ENCODE measurements around the gene CILP.
"Not testable (repeated sequence)": the region's sequence is repeated elsewhere in the genome, so short reads cannot be mapped to it uniquely, and the experiment has no call there.

CILP gene, protein sequence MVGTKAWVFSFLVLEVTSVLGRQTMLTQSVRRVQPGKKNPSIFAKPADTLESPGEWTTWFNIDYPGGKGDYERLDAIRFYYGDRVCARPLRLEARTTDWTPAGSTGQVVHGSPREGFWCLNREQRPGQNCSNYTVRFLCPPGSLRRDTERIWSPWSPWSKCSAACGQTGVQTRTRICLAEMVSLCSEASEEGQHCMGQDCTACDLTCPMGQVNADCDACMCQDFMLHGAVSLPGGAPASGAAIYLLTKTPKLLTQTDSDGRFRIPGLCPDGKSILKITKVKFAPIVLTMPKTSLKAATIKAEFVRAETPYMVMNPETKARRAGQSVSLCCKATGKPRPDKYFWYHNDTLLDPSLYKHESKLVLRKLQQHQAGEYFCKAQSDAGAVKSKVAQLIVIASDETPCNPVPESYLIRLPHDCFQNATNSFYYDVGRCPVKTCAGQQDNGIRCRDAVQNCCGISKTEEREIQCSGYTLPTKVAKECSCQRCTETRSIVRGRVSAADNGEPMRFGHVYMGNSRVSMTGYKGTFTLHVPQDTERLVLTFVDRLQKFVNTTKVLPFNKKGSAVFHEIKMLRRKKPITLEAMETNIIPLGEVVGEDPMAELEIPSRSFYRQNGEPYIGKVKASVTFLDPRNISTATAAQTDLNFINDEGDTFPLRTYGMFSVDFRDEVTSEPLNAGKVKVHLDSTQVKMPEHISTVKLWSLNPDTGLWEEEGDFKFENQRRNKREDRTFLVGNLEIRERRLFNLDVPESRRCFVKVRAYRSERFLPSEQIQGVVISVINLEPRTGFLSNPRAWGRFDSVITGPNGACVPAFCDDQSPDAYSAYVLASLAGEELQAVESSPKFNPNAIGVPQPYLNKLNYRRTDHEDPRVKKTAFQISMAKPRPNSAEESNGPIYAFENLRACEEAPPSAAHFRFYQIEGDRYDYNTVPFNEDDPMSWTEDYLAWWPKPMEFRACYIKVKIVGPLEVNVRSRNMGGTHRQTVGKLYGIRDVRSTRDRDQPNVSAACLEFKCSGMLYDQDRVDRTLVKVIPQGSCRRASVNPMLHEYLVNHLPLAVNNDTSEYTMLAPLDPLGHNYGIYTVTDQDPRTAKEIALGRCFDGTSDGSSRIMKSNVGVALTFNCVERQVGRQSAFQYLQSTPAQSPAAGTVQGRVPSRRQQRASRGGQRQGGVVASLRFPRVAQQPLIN

DNA sequence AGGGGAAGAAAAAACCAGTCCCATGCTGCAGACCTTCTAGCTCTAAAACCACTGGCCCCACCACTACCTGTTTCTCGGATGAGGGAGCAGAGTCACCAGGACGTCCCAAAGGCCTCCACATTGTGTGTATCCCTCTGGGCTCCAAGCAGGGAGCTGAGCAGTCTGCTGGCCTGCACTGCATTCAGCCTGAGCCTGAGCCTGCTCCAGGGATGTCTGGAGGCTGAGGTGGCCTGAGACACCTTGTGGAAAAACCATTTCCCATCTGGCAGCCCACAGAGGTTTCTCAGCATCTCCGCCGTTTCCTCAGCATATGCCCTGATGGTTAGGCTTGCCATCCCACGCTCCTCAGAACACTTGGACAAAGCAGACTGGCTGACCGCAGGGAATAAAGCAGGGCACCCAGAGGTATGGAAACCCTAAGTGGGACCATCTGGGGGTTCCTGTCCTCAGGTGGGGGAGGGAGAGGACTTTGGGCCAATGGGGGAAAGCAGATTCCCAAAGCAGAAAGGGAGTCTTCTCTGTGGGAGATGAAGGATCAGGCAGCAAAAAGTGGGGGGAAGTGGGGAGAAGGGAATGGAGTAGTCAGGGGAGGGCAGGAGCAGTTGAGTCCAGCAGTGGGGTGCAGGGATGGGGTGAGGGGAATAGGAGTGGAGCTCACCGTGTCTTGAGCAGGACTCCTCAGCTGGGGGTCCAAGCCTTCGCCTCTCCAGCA lies at the start of gene CILP:
Gene CILP, minus strand, starts transcription at position 704 of the 712 bp plus-strand sequence. CDS start 1,718 bp downstream, outside the sequence.
- no peak for DNase-seq

DNA sequence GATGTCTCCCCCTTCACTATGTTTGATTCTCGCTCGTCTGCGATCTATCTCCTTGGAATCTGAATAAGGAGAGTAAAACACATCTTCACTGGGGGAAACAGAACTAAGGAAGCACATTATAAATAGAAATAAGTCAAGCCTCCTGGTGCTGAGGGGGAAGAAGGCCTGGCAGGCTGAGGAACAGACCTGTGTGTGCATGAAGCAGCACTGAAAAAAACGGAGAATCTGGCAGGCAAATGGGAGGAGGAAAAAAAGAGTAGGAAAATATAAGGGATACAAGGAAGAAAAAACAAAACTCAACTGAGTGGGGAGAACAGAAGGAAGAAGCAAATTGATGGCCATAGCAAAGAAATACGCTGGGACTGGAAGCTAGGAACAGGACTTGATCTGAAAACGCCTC lies 49.7 kb upstream of the CILP start:
- DNase-seq: no peak

DNA sequence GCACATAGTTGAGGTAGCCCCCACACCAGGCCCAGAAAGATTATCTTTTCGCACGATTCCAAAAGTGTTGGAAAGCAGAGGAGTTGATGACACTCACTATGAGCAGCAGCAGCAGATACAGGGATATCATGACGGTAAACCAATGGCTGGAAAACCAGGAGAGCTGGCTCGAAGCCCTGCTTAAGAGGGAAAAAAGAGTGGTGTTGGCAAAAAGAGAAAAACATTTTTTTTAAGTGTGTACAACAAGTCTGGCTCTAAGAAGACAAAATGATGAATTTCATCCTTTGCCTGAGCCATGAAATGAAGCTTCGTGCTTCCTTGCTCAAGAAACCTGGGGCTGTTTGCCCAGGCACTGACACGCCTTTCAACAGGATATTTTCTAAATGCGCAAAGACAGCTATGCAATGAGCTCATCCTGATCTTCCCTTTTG lies 48.1 kb upstream of the CILP start:
- DNase-seq: no peak

DNA sequence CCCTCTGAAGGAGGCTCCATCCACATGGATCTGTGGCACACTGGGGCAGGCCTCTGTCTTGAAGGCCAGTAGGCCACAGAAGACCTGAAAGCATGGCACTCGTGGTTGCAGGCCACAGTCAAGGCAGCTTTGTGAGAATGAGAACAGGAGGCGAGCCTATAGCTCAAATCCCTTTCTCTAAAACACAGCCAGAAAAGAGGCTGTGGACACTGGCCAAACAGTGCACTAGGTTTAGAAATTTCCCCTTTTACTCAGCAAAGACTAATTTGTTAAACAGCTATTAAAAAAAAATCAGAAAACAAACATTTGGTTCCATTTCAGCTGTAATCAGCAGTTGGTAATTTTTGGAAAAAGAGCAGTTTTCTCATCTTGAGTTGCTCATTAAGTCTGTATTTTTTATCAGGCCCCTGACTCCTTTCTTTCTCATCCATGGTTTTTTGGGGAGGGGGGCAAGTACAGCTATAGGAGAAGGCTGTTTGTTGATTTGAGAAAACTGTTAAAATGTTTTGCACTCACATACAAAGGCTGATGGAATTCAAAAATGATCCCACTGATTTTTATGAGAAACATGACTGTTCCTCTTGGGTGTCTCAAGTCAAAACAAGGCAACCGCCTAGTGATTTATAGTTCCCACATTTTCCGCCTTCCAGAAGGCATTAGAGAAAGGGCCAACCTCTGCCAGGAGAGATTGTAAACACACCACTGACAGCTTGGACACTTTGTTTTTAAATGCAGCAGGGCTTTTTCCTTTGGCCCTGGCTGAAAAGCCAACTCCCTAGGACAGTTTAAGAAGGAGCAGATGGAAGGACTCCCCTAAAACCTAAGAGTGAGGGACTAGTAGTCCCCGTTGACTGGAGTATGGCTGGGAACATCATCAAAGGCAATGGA lies 47.3 kb upstream of the CILP start:
- DNase-seq: no peak

DNA sequence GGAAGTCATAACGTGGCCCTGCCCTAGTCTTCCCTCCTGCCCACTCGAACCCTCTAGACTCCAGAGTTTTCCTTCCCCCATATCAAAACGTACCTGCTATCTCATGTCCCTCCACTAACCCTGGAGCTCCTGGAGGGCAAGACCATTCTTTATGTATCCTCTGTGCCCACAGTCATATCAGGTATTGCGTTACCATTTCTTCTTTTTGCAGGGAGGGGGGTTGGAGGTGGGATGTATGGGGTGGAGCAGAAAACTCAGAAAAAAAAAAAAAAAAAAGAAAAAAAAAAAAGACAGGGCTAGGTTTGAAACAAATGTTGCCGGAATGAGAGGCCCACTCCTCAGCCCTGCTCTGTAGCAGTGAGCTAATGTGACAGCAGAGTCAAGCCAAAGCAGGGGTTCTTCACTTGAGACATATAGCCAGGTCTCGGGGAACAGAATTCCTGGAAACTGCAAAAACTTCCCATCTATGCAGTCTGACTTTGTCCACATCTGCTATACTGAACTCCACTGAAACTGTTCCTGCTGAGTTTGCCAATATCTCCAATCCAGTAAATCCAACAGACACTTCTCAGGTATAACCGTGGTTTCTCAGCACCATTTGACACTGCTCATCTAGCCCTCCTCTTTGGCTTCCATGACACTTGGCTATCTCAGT lies 44.3 kb upstream of the CILP start:
- no peak for DNase-seq

DNA sequence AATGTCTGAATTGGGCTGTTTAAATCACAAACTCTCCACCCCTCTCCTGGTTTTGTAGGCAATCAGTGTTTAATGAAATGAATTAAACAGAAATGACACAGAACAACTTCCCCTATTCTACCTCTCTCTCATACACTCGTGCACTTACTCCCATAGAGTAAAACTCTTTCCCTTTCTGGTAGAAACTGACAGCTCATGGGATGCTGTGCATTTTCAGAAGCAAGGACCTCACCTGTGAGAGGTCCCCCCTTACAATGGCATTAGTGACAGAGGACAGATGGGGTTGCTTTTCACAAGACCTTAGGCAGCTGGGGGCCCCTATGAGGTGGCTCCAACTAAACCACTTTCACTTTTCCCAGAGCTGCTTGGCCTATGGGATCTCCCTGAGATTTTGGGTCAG lies 43.5 kb upstream of the CILP start:
- DNase-seq: no peak

DNA sequence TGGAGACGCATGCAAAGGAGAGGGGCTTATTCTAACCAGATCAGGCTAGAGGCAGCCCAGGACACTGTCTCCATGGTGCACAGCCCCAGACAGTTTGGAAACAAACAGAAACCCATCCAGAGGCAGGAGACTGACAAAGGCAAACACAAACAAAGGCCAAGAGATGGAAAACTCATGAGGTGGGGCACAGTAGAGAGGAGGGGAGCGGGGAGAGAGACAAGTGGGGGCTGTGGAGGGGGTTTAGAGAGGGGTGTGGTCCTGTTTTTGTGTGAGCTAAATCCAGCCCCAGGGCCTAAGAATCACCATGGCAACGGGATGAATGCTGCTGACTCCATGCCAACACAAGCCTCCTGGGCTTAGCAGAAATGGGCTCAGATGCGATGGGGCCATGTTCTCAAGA lies 43.1 kb upstream of the CILP start:
- DNase-seq: no peak

DNA sequence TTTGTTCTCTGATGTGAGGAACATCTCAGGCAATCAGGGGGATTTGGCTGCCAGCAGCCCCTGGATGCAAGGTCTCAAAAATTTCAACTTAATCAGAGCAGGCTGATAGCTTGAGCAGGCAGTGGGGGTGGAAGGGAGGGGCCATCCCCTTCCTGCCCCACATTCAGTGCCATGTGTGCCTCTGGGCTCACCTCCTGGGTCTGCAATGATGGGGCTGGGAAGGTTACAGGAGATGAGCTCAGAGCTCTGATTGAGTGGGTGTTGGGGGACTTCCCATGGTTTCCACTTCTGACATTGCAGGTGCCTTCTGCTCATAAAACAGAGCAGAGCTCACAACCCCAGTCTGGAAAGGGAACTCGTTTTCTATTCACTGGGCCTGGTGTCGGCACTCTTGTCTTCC lies 38.4 kb upstream of the CILP start:
- peak; percentile 57 for DNase-seq

DNA sequence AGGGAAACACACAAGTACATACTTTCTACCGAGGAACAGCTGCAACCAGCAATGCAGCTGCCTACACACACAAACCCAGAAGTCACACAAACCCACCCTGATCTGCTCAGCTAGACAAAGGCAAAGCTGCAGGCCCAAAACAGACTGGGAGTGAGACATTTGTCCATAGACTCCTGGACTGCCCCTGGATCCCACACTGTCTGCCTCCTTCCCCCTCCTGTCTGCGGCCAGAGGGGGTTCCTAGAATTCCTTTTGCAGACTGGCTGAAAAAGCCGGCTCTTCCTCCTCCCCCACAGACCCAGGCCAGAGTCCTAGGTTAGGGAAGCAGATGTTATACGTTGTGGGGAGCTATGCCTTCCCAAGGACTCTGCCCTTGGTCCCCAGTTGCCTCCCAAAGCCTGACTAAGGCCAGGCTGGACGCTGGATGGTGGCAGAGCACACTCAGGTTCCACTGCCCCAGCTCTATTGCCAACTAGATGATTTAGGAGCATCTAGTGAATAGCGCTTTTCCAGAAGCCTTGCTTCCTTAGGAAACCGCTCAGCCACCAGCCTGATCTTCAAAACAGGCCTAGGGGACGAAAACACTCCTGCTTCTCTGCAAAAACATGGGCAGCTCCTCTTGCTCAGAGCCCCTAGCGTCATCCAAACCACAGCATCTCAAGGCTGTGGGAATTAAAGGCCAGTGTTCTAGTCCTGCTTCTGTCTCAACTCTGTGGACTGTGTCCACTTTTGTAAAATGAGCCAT lies 37.4 kb upstream of the CILP start:
- no peak for DNase-seq

DNA sequence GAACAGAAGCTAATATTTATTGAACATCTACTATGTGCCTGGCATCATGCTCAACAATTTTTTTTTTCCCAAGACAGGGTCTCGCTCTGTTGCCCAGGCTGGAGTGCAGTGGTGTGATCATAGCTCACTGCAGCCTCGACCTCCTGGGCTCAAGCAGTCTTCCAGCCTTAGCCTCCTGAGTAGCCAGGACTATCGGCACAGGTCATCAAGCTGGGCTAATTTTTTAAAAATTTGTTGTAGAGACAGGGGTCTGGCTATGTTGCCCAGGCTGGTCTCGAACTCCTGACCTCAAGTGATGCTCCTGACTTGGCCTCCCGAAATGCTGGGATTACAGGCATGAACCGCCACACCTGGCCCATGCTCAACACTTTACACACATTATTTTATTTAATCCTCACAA lies 35.7 kb upstream of the CILP start:
- DNase-seq: no peak

DNA sequence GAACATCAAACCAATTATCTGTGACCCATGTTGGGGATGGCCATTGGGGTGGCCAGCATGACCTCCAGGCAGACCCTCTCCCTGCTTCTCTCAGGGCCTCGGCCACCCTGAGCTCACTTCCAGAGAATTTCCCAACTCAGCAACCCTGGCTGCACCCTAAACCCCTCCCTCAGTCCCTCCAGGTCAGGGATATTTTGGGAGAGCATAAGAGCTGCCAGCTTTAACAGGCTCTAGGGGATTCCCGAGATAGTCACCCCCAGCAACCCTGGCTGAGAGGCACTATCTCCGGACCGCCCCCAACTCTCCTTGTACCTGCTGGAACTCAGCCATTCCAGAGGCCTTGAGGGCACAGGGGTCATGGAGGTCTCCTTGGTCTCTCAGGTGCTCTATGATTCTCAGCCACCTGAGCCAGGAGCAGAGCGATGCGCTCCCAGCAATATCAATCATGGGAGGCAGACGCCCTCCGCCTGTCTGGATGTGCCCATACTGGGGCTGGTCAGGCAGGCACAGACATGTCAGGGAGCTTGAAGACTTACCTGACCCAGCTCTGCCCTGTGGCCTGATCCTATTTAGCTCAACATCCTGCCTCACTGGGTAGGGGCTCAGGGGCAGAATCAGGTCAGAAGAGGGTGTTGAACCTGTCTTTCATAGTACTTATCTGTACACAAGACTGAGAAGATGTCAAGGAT lies 34.9 kb upstream of the CILP start:
- DNase-seq: no peak

DNA sequence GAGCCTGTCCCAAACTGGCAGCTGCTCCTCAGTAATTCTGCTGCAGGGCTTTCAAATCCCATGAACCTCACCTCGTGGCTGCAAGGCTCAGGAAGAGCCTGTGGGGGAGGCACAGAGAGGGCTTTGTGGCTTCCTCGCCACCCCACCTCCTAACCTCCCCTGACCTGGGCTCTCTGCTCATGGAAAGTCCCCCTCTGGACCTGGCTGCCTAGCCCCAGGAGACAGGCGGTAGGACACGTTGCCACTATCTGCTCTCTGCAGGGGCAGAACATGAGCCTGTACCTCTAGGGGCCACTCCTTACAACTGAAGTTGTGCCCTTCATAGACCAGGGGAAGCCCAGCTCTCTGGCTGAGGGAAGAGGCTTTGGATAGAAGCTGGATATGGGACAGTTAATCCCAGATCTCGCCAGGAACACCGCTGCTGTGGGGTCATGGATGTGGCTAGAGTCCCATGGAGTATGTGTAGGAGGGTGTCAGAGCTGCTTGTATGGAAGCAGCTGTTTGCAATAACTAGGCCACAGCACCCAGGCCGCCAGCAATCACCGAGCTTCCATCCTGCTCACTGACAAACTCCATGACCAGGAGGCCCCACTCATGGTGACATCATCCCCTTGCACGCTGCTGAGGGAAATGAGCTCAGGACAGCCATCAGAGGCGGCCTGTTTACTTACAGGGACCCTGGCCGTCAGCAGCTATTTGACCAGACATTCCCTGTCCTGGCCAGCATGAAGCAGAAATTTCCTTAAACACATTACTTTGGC lies 34.0 kb upstream of the CILP start:
- no peak for DNase-seq

DNA sequence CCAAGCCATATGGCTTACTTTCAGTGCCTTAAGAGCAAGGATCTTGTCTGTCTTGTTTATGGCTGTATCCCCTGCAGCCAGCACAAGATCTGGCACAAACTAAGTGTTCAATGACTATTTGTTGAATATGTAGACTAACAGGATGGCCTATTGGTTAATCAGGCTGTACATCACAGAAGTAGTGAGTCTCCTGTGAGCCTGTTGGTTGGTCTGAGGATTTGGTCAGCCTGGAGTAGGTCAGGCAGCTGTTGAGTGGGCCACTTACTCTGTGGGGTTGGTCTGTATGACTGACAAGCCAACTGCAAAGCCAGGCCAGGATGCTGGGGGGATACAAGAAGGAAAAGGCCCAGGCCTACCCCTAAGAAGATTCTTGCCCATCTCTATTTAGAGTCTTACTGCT lies 33.4 kb upstream of the CILP start:
- no peak for DNase-seq

DNA sequence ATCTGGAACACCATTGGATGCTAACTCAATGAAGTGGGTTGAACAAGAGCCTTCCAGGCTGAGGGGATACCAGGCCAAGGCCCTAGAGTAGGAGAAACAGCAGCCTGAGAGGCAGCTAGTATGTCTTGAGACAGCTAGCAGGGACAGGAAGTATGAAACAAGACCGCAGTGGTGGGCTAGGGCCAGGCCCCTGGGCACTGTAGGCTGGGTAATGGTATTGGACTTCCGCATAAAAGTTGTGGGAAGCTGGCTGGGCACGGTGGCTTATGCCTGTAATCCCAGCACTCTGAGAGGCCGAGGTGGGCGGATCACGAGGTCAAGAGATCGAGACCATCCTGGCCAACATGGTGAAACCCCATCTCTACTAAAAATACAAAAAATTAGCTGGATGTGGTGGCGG lies 25.2 kb upstream of the CILP start:
- DNase-seq: not testable (repeated sequence)

DNA sequence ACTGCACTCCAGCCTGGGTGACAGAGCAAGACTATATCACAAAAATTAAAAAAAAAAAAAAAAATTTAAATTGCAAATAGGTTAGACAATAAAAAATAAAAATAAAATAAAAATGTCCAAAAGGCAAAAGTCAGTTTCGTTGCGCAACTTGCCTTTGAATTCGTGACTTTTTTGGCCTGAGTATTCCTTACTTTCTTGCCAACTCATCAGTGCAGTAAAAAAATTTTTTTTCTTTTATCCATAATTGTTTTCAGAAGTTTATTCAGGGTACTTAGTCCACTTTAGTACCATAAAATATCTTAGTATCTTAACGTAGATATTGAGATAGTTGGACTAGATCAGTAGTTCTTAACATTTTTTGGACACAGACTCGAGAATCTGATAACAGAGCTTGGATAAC lies 22.4 kb upstream of the CILP start:
- DNase-seq: no peak

DNA sequence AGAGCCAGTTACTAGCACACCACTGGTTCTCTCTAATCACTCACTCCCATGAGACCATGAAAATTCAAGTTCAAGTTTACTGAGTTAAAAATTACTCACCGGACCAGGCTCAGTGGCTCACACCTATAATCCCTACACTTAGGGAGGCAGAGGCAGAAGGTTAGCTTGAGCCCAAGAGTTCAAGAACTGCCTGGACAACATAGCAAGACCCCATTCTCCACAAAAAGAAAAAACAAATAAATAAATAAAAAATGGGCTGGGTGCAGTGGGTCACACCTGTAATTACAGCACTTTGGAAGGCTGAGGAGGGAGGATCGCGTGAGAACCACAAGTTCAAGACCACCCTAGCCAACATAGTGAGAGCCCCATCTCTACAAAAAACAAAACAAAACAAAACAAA lies 21.2 kb upstream of the CILP start:
- no peak for DNase-seq

DNA sequence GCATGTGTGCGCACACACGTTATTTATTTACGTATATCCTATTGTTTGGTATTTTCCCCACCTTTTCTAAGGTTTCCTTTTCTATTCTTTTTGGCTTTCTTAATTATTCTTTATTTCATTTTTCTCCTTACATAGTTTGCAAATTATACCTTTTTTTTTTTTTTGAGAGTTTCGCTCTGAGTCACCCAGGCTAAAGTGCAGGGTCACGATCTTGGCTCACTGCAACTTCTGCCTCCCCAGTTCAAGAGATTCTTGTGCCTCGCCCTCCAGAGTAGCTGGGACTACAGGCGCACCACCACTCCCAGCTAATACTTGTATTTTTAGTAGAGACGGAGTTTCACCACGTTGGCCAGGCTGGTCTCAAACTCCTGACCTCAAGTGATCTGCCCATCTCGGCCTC lies 20.0 kb upstream of the CILP start:
- no peak for DNase-seq

DNA sequence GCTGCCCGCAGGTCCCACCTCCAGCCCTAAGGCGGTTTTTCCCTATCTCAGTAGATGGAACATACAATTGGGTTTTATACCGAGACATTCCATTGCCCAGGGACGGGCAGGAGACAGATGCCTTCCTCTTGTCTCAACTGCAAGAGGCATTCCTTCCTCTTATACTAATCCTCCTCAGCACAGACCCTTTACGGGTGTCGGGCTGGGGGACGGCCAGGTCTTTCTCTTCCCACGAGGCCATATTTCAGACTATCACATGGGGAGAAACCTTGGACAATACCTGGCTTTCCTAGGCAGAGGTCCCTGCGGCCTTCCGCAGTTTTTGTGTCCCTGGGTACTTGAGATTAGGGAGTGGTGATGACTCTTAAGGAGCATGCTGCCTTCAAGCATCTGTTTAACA lies 15.6 kb upstream of the CILP start:
- not testable (repeated sequence) for DNase-seq

DNA sequence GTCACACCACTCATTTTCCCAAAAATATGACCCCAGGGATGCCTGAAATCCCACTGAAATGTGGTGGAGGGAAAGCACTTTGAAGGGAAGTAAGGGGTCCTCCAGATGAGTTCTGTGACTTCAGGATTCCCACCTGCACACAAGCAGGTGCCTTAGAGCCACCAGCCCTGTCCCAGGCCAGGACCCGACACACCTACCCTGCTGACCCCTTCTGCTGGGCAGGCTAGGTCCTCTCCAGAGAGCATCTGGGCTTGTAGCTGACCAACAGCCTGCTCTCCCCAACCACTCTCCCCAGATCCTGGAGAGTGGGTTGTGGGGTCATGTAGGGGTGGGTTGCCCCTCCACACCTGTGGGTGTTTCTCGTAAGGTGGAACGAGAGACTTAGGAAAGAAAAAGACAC lies 14.9 kb upstream of the CILP start:
- no peak for DNase-seq

All from stimulated activated naive CD4-positive, alpha-beta T cell treated with Interleukin-2 at 50 U/mL for 16 hours (primary cell).